Activated CD8-positive, alpha-beta T cell treated with anti-CD3 and anti-CD28 coated beads for 36 hours (primary cell): ENCODE measurements around the gene IGFBP3. TPM values are rescaled to one million over a fixed set of nuclear protein-coding genes. Genes with fewer than 3 reads are reported as not detected.

Source experiments
- ATAC-seq: fragments of 200-7000 bp; cut with Tn5 transposase; one replicate; pipeline ENCODE4 v1.10.0; 2021; ENCODE audit warnings: mild to moderate bottlenecking, moderate library complexity
- CTCF ChIA-PET: fragments of 350-600 bp; sonication (Branson Sonifier 250); formaldehyde crosslinking; loops from one replicate; lab custom pipeline; 2021; ENCODE audit warnings: antibody characterized with exemption; lab: Charles Lee
- POLR2A ChIA-PET: fragments of 350-600 bp; sonication (Branson Sonifier 250); formaldehyde crosslinking; loops from one replicate; lab custom pipeline; 2021; ENCODE audit warnings: antibody characterized with exemption; lab: Charles Lee
- DNase-seq: peaks from one replicate; pipeline ENCODE4 v3.0.0-alpha.2; 2020
- H3K27ac Mint-ChIP-seq: one replicate; pipeline ENCODE4 v1.8.0; 2021; ENCODE audit warnings: mild to moderate bottlenecking, mixed read lengths
- H3K27me3 Mint-ChIP-seq: one replicate; pipeline ENCODE4 v1.8.0; 2021; ENCODE audit warnings: mixed read lengths
- H3K36me3 Mint-ChIP-seq: one replicate; pipeline ENCODE4 v1.8.0; 2021; ENCODE audit warnings: low read depth, mixed read lengths
- H3K4me1 Mint-ChIP-seq: one replicate; pipeline ENCODE4 v1.8.0; 2021; ENCODE audit warnings: low read depth, mixed read lengths
- H3K4me3 Mint-ChIP-seq: one replicate; pipeline ENCODE4 v1.8.0; 2021; ENCODE audit warnings: mild to moderate bottlenecking, moderate library complexity, mixed read lengths
- H3K9me3 Mint-ChIP-seq: one replicate; pipeline ENCODE4 v1.8.0; 2021; ENCODE audit warnings: mixed read lengths
- intact Hi-C: fragments of 100-400 bp; cut with micrococcal nuclease; formaldehyde crosslinking; loops from one replicate; pipeline ENCODE4 v1.10.0; 2022
- total RNA-seq, 2 experiments: library from RNA; stranded (reverse); gene quantifications; one replicate each; pipeline ENCODE4 v1.2.3, GENCODE V29; 2021
- TF ChIP-seq, protein P1 (sequence below): fragments of 200-600 bp; IDR thresholded peaks from one replicate; pipeline ENCODE4 v1.8.0; 2022; ENCODE audit warnings: antibody characterized with exemption, mild to moderate bottlenecking

The IGFBP3 gene
- total RNA-seq, 2 experiments from 2014 or later = 0.25 TPM; not detected in 1

DNA sequence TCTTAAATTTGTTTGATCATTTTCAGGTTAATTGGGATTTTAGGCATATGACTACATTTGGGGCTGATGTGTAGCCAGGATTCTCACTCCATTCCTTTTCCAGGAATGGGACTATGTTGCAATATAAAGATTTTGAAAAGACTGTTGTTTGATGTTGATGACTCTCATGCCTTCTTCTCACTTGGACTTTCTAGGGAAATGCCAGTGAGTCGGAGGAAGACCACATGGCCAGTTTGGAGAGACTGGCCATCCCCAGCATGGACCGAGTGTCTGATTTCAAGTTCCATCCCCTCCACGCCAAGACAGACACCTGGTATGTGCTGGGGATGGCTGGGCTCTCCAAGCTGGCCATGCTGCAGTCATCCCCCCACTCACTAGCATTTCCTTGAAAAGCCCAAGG, 5.5 kb downstream of the IGFBP3 start:
- DNase-seq (no peak), ATAC-seq (no peak)
- CTCF ChIA-PET = interaction anchor here (1.0 kb wide), 1 partner anchor 23 kb away, joined by 3 read pairs; no protein-coding TSS in a partner anchor
- Mint-ChIP-seq H3K27me3 (peaks cover 45% of the 10 kb centered on the region), H3K4me3 (no peak overlapping the region), H3K9me3 (no peaks in the 10 kb centered on the region), H3K27ac (no peak overlapping the region), H3K36me3 (no peaks in the 10 kb centered on the region), H3K4me1 (peaks cover 7% of the 10 kb centered on the region)
- intact Hi-C loops = loop anchor here (5.0 kb wide), 2 partner anchors 437 to 1172 kb away; no protein-coding TSS in a partner anchor
- POLR2A ChIA-PET = no interaction called here
- TF ChIP-seq, protein P1, sequence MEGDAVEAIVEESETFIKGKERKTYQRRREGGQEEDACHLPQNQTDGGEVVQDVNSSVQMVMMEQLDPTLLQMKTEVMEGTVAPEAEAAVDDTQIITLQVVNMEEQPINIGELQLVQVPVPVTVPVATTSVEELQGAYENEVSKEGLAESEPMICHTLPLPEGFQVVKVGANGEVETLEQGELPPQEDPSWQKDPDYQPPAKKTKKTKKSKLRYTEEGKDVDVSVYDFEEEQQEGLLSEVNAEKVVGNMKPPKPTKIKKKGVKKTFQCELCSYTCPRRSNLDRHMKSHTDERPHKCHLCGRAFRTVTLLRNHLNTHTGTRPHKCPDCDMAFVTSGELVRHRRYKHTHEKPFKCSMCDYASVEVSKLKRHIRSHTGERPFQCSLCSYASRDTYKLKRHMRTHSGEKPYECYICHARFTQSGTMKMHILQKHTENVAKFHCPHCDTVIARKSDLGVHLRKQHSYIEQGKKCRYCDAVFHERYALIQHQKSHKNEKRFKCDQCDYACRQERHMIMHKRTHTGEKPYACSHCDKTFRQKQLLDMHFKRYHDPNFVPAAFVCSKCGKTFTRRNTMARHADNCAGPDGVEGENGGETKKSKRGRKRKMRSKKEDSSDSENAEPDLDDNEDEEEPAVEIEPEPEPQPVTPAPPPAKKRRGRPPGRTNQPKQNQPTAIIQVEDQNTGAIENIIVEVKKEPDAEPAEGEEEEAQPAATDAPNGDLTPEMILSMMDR = no peak

DNA sequence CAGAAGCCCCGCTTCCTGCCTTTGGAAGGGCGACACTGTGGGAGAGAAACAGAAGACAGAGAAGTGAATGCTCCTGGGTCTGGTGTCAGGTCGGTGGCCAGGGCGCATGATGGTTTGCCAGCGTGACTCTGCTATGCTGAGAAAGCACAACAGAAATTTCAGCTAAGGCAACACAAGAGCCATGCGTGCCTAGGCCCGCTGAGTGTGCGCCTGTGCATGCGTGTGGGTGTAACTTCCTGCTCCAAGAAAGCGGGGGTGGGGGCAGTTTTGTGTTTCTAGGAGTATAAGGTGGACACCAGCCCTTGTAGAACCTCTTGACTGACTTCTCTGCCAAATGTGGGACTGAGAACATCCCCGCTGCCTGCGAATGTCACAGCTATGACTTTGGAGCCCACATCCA, 6.2 kb downstream of the IGFBP3 start:
- no peaks in the 10 kb centered on the region for H3K36me3 Mint-ChIP-seq
- ChIA-PET POLR2A (no interaction called here), CTCF (interaction anchor here (1.0 kb wide), 1 partner anchor 8 kb away, joined by 3 read pairs; no protein-coding TSS in a partner anchor)
- DNase-seq = no peak
- peaks cover 41% of the 10 kb centered on the region for H3K27me3 Mint-ChIP-seq
- intact Hi-C loops = loop anchor here (5.0 kb wide), 2 partner anchors 437 to 1172 kb away; no protein-coding TSS in a partner anchor
- TF ChIP-seq, protein P1 = no peak
- H3K4me3 Mint-ChIP-seq = no peak overlapping the region
- no peak overlapping the region for H3K27ac Mint-ChIP-seq
- ATAC-seq = no peak
- no peaks in the 10 kb centered on the region for H3K9me3 Mint-ChIP-seq
- H3K4me1 Mint-ChIP-seq = peaks cover 3% of the 10 kb centered on the region

DNA sequence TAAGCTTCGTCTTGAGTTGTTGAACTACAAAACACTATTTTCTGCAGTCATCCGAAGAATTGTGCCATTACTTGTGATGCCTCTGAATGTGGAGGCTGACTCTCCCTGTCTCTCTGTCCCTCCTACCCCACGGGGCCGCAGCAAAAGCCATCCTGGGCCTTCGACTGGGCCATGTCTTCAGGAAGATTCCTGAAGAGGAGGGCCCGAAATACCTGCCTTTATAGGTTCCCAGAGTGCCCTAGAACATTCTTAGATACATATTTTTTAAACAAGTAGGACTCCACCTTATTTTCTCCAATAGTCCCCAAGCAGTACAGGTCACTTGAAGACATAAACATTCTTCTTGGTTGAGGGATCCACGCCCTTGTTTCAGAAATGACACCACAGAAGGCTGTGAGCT, 8.1 kb downstream of the IGFBP3 start:
- no peak overlapping the region for H3K4me3 Mint-ChIP-seq
- peaks cover 1% of the 10 kb centered on the region for H3K9me3 Mint-ChIP-seq
- H3K27me3 Mint-ChIP-seq = peaks cover 24% of the 10 kb centered on the region
- intact Hi-C loops = no loop called here
- DNase-seq (no peak), ATAC-seq (no peak)
- H3K36me3 Mint-ChIP-seq = no peaks in the 10 kb centered on the region
- TF ChIP-seq, protein P1 = no peak
- ChIA-PET CTCF (interaction anchor here (1.2 to 1.3 kb wide), 2 partner anchors 10 to 22 kb away, joined by 3 to 5 read pairs; no protein-coding TSS in a partner anchor), POLR2A (no interaction called here)
- H3K27ac Mint-ChIP-seq = no peak overlapping the region
- peaks cover 2% of the 10 kb centered on the region for H3K4me1 Mint-ChIP-seq

DNA sequence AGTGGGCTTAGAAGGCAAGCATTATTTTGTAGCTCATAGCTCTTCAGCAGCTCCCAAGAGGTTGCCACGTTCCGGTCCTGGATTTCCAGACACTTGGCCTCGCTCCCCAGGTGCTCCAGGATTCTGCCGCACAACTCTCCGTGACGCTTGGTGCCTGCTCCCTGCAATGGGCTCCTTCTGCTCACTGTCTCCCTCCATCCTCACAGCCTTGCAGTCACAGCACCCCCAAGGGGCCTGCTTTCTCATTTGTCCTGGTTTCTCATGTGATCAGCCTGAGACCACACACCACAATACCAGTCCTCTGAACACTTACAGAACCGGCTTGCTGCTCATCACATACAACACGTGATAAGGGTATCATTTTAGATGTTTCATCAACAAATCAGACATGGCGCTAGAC, 9.8 kb downstream of the IGFBP3 start:
- TF ChIP-seq, protein P1 = no peak
- Mint-ChIP-seq H3K9me3 (peaks cover 2% of the 10 kb centered on the region), H3K27me3 (peaks cover 18% of the 10 kb centered on the region), H3K4me1 (peaks cover 2% of the 10 kb centered on the region), H3K27ac (no peak overlapping the region), H3K4me3 (no peak overlapping the region), H3K36me3 (no peaks in the 10 kb centered on the region)
- ATAC-seq (no peak), DNase-seq (no peak)
- intact Hi-C loops = no loop called here
- ChIA-PET CTCF (no interaction called here), POLR2A (no interaction called here)

DNA sequence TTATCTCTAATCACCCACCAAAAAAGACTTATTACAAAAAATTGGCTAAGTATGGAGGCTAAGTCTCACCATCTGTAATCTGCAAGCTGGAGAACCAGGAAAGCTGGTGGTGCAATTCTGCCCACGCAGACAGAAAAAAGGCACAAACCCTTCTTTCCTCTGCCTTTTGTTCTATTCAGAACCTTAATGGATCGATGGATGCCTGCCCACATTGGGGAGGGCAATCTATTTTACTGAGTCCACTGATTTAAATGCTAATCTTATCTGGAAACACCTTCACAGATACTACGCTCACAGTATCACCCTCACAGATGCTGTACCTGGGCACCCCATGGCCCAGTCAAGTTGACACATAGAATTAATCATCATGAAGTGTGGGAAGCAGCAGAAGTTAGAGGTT, 10.2 kb downstream of the IGFBP3 start:
- Mint-ChIP-seq H3K4me1 (peaks cover 2% of the 10 kb centered on the region), H3K9me3 (peaks cover 2% of the 10 kb centered on the region), H3K36me3 (no peaks in the 10 kb centered on the region), H3K27me3 (peaks cover 14% of the 10 kb centered on the region), H3K27ac (no peak overlapping the region), H3K4me3 (no peak overlapping the region)
- TF ChIP-seq, protein P1 = no peak
- CTCF ChIA-PET = no interaction called here
- ATAC-seq = no peak
- POLR2A ChIA-PET = interaction anchor here (0.6 kb wide), 1 partner anchor 17 kb away, joined by 3 read pairs; no protein-coding TSS in a partner anchor
- intact Hi-C loops = no loop called here
- DNase-seq = no peak
